GM20000 (cell line): ENCODE measurements around the gene CHST6.
A peak's percentile ranks its signal among the peaks of the same experiment; 100 is the strongest.
"Not testable (repeated sequence)": the region's sequence is repeated elsewhere in the genome, so short reads cannot be mapped to it uniquely, and the experiment has no call there.

Source experiments
- DNase-seq: peaks from one replicate; pipeline ENCODE4 v3.0.0; 2012; ENCODE audit warnings: low spot score
- CTCF ChIP-seq: IDR thresholded peaks from 2 replicates; pipeline ENCODE4 v1.5.1; 2012; ENCODE audit warnings: mild to moderate bottlenecking, control low read depth; ENCODE audit errors: extremely low read depth, missing control alignments

CHST6 gene

DNA sequence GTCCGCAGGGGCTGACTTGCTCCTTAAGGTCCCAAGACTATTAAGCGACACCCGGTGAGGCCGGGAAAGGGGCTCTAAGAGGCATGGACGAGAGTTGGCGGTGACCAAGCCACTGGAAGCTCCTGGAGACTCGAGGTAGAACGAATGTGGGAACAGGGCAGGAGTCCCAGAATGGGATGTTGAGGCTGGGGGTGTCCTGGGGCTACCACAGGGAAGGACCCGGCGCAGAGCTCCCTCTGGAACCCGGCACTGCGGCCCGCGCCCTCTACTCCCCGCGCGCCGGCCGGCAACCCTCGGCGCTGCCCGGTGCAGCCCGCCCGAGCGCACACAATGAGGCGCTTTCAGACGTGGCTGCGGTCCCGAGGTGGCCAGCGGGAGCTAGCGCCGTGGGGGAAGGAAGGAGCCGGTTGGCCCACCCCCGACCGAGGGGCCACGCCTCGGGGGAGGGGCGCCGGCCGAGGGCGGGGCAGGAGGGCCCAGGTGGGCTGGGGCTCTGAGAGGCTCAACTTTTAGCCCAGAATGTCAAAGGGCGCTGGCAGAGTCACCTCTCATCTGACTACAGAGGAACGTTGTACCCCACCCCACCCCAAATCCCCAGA lies at the start of gene CHST6:
Gene CHST6, minus strand, starts transcription at position 366 of the 599 bp plus-strand sequence. CDS start 15,613 bp downstream, outside the sequence.
- peak; percentile 86 for DNase-seq
- TF ChIP-seq CTCF = no peak

GRCh38 chr16:75542462-75542861 lies 47.2 kb upstream of the CHST6 start:
- not testable (repeated sequence) for DNase-seq

- no peak for TF ChIP-seq CTCF
- DNase-seq = no peak
These were observed 46.0 kb upstream of the CHST6 start for GRCh38 chr16:75541236-75541635.

DNA sequence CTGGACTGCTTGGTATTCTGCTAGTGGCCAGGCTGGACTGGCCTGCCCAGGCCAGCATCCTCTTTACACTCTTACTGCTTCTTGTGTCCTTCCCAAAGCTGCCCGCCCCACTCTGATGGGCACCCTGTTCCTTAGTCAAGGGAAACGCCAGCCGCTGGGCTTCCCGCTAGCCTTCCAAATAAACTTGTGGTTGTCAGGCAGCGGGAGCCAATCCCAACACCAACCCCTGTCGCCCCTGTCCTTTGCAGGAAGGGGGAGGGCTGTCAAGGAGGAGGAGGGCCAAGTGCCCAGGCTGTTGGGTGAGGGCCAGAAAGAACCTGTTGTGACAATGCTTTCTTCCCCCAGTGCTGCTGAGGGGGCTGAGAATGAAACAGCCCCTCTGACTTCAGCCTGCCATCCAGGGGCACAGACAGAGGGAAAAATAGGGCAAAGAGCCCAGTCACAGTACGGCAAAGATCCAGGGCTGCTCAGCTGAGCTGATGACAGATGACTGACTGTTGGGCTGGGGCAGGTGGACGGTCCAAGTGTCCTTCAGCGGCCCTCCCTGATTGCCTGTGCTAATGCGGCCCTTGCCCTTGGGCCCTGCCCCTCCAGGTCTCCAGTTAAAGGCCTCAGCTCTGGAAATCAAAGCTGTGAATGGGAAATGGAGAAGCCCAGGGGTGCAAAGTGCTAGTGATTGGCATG lies 43.8 kb upstream of the CHST6 start:
- DNase-seq = not testable (repeated sequence)

DNA sequence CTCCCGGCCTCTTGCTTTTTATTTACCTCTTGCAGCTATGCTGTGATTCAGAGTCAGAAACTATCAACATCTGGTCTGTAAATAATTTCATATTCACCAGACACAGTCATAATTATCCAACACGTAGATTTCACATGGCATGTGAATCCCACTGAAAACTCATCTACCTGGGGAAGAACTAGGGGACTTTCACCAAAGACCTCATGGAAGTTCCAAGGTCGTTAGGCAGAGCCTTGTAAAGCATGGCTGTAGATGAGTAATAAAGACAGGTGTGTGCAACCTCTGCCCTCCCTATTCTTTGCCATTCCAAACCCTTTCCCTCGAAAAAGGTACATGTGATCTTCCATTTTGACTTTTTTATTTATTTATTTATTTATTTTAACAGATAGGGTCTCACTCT lies 42.5 kb upstream of the CHST6 start:
- DNase-seq = no peak
- TF ChIP-seq CTCF = no peak

- no peak for DNase-seq
- TF ChIP-seq CTCF = no peak
These were observed 40.7 kb upstream of the CHST6 start, which contains the start of gene CHST5 for GRCh38 chr16:75535901-75536300. CHST5 (minus strand) TSS chr16:75536108; CDS start chr16:75530384, 5,724 bp downstream.

DNA sequence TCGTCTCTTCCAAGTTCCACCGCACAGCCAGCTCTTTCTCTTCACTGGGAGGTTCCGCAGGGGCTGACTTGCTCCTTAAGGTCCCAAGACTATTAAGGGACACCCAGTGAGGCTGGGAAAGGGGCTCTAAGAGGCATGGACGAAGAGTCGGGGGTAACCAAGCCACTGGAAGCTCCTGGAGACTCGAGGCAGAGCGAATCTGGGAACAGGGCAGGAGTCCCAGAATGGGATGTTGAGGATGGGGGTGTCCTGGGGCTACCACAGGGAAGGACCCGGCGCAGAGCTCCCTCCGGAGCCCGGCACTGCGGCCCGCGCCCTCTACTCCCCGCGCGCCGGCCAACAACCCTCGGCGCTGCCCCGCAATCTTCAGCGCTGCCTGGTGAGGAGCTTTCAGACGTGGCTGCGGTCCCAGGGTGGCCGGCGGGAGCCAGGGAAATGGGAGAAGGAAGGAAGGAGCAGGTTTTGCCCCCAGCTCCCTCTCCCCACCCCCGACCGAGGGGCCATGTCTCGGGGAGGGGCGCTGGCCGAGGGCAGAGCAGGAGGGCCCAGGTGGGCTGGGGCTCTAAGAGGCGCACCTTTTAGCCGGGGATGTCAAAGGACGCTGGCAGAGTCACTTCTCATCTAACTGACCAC lies 40.1 kb upstream of the CHST6 start:
- no peak for DNase-seq
- TF ChIP-seq CTCF = no peak

DNA sequence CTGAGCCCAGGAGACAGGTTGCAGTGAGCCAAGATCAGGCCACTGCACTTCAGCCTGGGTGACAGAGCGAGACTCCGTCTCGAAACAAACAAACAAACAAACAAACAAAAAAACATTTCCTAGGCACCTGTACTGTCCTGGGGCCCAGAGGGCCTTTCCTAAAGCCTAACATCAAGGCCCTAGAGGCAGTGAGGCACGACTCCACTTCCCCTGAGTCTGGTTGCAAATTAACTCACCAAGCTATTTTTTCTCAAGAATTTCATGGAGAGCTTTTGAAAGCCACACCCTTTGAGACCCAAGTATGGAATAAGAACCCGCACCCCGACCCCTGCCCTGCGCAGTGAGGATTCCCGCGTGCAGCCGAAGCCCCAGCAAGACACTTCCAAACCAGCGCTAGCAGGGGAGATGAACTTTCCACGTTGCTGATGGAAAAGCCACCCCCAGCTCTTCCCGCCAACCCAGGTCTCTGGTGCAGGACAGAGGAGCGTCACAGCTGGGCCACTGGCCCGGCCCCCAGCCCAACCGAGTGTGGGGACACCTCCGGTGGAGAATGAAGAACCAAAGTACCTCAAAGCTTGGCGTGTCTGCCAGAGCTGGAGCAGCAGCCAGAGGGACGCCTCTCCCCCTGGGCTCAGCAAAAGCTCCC lies 39.4 kb upstream of the CHST6 start:
- TF ChIP-seq CTCF = no peak
- no peak for DNase-seq
